LNCAP (cell line): Measurements from ENCODE around the gene DHRS7B.

Experiments
- CTCF ChIP-seq: fragments of 450-650 bp; IDR thresholded peaks from 2 replicates; pipeline ENCODE4 v1.5.1; 2017; ENCODE audit warnings: mild to moderate bottlenecking

Gene DHRS7B

GRCh38 chr17:21239680-21240368 lies 113.1 kb downstream of the DHRS7B start:
- TF ChIP-seq CTCF, result peak; percentile 59

- TF ChIP-seq CTCF, result no peak
Observed at GRCh38 chr17:21240369-21241055, 113.7 kb downstream of the DHRS7B start.
